ENCODE measurements around the gene COPS8.

The COPS8 gene

GRCh38 chr2:237130562-237131421 lies 45.1 kb downstream of the COPS8 start:
- FAIRE-seq: no peak

DNA sequence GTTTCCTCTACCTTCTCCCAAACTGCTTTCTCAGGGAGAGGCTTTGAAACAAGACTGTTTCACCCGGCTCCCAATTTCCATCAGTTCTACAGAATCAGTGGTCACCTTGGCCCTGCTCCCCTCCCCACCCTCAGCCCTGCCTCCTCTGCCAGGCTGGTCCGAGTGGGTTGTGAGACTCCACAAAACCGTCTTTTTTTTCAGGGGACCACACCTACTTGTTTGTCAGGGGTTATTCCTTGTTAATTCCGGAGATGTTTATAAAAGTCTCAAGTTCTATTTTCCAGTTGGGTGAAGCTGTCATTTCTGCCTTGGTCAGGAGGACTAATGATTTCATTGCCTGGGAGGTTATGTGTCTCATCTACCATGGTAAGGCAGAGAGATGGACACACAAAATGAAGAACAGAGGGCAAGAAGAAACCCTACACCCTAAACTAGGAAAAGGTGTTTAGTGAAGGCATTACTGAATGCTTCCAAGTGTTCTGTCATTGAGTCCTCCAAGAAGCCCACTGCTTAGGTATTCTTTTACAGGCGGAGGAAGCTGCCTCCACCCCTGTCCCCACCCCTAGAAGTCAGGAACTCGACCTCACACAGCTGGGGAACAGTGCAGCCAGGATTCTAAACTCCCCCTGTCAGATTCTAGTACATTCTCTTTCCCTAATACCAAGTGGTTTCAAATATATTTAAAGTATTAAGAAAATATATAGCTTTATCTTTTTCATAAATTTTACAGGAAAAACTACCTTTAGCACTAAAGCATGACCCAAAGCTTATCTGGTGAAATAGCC lies 46.3 kb downstream of the COPS8 start:
- no peak for FAIRE-seq
- DNase-seq (ENCODE audit: low spot score): no peak

More at GRCh38 chr2:237130562-237131421, 45.1 kb downstream of the COPS8 start:
- no peak for DNase-seq (ENCODE audit: low spot score)

DNA sequence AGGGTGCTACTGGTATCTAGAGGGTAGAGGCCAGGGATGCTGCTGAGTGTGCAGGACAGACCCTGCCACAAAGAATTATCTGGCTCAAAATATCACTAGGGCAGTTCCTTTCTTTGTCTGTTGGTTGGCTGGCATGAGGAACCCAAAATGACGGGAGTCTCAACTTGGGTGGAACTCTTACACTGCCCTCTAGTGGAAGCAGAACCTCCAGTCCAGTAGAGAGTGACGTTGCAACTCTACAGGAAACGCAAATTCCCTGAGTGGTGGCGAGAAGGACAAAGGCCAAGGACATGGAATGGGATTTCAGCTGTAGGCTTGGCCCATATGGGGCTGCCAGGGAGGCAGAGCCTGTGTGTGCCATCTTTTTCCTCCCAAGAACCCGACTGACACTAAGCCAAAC lies 47.1 kb downstream of the COPS8 start:
- DNase-seq (ENCODE audit: low spot score) (no peak), FAIRE-seq (no peak)

GRCh38 chr2:237134321-237135230 lies 48.9 kb downstream of the COPS8 start:
- FAIRE-seq (no peak), DNase-seq (ENCODE audit: low spot score) (no peak)

DNA sequence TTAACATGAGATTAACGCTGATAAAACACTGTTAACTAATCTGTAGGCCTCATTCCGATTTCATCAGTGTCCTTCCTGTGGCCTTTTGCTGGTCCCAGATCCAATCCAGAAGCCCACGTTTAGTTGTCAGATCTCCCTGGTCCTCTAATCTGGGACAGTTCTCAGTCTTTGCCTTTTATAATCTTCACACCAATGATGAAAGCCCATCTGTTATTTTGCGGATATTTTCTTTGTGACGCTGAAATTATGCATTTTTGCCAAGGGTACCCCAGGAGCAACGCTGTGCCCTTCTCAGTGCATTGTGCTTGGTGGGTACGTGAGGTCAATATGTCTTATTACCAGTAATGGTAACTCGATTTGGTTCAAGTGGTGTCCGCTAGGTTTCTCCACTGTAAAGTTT lies 51.1 kb downstream of the COPS8 start:
- FAIRE-seq (no peak), DNase-seq (ENCODE audit: low spot score) (no peak)

- FAIRE-seq: no peak
- no peak for DNase-seq (ENCODE audit: low spot score)
Measured at GRCh38 chr2:237137626-237138323, 52.1 kb downstream of the COPS8 start.

GRCh38 chr2:237139123-237139675 lies 53.5 kb downstream of the COPS8 start:
- no peak for FAIRE-seq
- DNase-seq (ENCODE audit: low spot score): no peak

GRCh38 chr2:237140689-237141285 lies 55.1 kb downstream of the COPS8 start:
- DNase-seq (ENCODE audit: low spot score) (no peak), FAIRE-seq (no peak)

- no peak for FAIRE-seq
- DNase-seq (ENCODE audit: low spot score): peak; percentile 35
Measured at GRCh38 chr2:237141571-237142051, 55.9 kb downstream of the COPS8 start.

GRCh38 chr2:237143118-237143517 lies 57.4 kb downstream of the COPS8 start:
- FAIRE-seq: no peak
- no peak for DNase-seq (ENCODE audit: low spot score)

- FAIRE-seq (no peak), DNase-seq (ENCODE audit: low spot score) (no peak)
Measured at GRCh38 chr2:237143676-237144440, 58.2 kb downstream of the COPS8 start.

DNA sequence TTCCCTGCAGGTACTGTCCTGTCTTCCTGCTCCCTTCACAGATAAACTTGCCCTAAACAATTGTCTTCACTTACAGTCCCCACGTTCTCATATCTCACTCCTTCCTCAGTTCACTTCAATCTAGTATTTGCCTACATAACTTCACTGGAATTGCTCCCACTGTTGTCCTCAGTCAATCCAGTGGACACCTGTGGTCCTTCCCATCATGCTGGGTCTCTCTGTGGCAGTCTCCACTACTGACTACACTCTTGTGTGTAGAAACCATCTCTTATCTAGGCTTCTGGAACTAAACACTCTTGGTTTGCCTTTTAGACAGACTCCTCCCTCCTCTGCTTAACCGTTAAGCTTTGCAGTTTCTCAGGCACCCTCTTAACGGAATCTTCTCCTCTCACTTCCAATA lies 58.8 kb downstream of the COPS8 start:
- no peak for DNase-seq (ENCODE audit: low spot score)
- no peak for FAIRE-seq

DNA sequence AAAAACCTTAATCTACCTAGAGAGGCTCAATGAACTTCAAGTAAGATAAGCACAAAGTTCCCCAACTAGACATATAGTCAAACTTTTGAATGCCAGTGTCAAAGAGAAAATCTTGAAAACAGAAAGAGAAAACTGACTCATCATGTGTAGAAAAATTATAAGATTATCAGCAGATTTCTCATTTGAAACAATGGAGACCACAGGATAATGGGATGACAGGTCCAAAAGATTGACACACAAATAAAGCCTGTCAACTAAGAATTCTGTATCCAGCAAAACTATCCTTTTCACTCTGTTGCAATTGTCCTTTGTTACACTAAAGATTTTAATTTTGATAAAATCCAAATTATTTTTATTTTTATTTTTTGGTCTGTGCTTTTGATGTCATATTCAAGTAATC lies 61.6 kb downstream of the COPS8 start:
- FAIRE-seq: no peak
- DNase-seq (ENCODE audit: low spot score): no peak

DNA sequence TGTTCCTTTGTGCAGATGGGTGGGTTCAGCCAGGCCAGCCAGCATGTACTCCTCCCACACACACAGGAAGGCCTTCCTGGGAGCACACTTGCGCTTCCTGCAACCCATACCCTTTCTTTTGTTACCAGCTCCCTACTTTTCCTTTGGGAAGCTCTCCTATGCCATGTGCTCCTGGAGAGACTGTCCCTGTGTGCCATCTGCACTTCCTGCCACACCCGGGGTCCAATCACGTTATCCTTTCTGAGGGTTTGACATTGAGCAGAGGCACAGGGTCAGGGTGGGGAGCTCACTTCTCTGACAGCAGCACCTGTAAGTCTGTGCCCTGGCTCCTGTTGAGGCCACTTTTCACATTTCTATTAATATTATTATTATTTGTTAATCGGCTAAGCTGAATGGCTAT lies 62.9 kb downstream of the COPS8 start:
- FAIRE-seq: no peak

DNA sequence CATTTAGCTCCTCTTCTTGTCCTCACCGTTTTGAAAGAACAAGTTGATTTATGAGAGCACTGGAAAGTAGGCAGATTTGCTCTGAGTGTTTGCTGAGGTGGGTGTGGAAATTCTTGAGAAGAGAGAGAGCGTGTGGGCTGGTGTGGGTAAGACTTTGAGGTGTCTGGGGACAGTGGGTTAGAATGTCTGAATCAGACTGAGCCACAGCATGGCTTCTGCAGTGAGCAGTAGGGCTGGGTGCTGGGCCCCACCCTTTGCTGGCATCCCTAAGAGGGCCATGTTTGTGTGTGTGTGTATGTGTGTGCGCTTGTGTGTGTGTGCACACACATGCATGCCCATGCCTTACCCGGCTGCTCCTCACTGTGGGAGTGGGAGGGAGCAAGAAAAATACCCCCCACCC lies 63.7 kb downstream of the COPS8 start:
- DNase-seq (ENCODE audit: low spot score) (no peak), FAIRE-seq (no peak)

More for the DNA sequence above, 62.9 kb downstream of the COPS8 start:
- DNase-seq (ENCODE audit: low spot score): no peak

Measured in RCC 7860 (cell line).